ENCODE data around the gene MRGPRG. TPM values are rescaled to one million over a fixed set of nuclear protein-coding genes. Genes with fewer than 3 reads are reported as not detected.

Gene MRGPRG
- total and polyA plus RNA-seq, 2 of the 8 experiments (the other 6 are each of a cell fraction or from before 2014, with no cell fraction given): not detected

DNA sequence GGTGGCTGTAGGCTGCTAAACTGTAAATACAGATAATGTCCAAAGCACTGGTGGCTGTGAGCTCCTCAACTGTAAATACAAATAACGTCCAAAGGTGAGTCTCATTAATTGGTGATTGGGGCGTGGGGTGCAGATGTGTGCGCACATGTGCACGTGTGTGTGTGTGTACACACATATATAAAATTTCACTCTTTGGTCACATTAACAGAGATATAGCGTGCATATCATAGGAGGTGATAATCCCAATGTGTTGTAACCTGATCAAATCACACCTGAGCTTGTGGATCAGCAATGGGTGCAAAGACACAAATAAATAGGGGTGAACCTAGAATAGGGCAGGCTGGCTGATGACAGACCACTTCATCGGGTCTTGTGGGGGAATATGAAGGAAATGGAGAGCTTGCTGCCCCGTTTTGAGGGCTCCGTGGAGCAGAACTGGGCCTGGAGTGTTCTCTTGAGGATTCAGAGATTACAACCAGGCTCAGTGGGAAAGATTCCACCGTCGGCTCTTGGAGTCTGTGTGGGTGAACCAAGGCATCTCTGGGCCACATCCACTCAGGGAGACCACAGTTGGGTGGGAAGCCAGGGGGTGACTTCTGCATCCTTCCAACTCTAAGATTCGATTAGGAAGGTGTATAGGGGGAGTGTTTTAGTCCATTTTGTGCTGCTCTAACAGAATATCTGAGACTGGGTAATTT, 28.6 kb downstream of the MRGPRG start:
- H3K4me2 ChIP-seq (ENCODE audit: insufficient read depth in 1 of 2, low read depth in 2 of 2, low read length in 2 of 2): peak overlapping the region; percentile 59 to 61; a peak in 3 of 4 replicates

More for the DNA sequence above, 28.6 kb downstream of the MRGPRG start:
- Histone ChIP-seq H3K23me2 (ENCODE audit: low read depth, low read length) (peaks cover 3% of the 10 kb centered on the region), H3K4ac (replicated peaks; ENCODE audit: insufficient read length, low read depth, low read length) (peak overlapping the region; percentile 11), H3K4me1 (replicated peaks in 1 of 4; ENCODE audit: control insufficient read depth in 3 of 4, insufficient read depth in 4 of 4, low read length in 3 of 4) (peaks cover 5 to 23% (median 11%) of the 10 kb centered on the region in 4 experiments), H3K79me2 (ENCODE audit: control insufficient read depth in 1 of 2, insufficient read depth in 2 of 2, low read length in 2 of 2) (no peaks in the 10 kb centered on the region), H3K27ac (ENCODE audit: low read depth, low read length) (no peak overlapping the region), H2BK5ac (ENCODE audit: low read depth, low read length) (peak overlapping the region; percentile 96; the same call in 1 of the 2 replicates), H3K56ac (replicated peaks; ENCODE audit: insufficient read length, low read depth, low read length) (no peak overlapping the region), H3K36me3 (ENCODE audit: control insufficient read depth in 2 of 4, insufficient read depth in 4 of 4, low read length in 3 of 4) (no peaks in the 10 kb centered on the region), H3K14ac (ENCODE audit: insufficient read length) (no peak overlapping the region), H3K18ac (ENCODE audit: extremely low read depth, low read length) (peak overlapping the region; percentile 80), H3K9me3 (ENCODE audit: insufficient read depth in 2 of 2, low read depth in 1 of 2, low read length in 1 of 2) (0 out of 4 replicates have a peak, but pooled peaks cover 0 to 2% of the 10 kb centered on the region in 2 experiments), H2BK12ac (ENCODE audit: low read depth, low read length) (peak overlapping the region; percentile 78; the same call in 1 of the 2 replicates), H3K27me3 (replicated peaks in 1 of 4; ENCODE audit: control insufficient read depth in 3 of 4, extremely low read depth in 1 of 4, insufficient read depth in 3 of 4, low read length in 3 of 4) (no peaks in the 10 kb centered on the region), H3K23ac (ENCODE audit: insufficient read length) (no peak overlapping the region), H4K91ac (replicated peaks; ENCODE audit: insufficient read length, low read length) (peak overlapping the region; percentile 75), H3K4me3 (ENCODE audit: extremely low read depth in 1 of 4, insufficient read depth in 2 of 4, low read depth in 3 of 4, low read length in 4 of 4) (peak overlapping the region in 2 of 4 experiments; percentile 17 to 43; a peak in 1 of 8 replicates), H2BK15ac (ENCODE audit: low read length) (peak overlapping the region; percentile 98; the same call in 1 of the 2 replicates), H4K20me1 (replicated peaks in 1 of 2; ENCODE audit: control insufficient read depth in 1 of 2, insufficient read depth in 2 of 2, low read length in 2 of 2) (no peaks in the 10 kb centered on the region), H2AK5ac (ENCODE audit: low read depth, low read length) (peak overlapping the region; percentile 87; the same call in 1 of the 2 replicates), H4K5ac (ENCODE audit: insufficient read length, low read depth, low read length) (peak overlapping the region; percentile 87), H4K8ac (ENCODE audit: extremely low read depth, insufficient read depth, low read length) (no peak overlapping the region), H2BK20ac (ENCODE audit: low read length) (peak overlapping the region; percentile 74), H2BK120ac (replicated peaks; ENCODE audit: low read depth, low read length) (peak overlapping the region; percentile 47), H2AFZ (ENCODE audit: low read length) (no peak overlapping the region), H3K9ac (replicated peaks in 1 of 4; ENCODE audit: extremely low read depth in 1 of 4, low read depth in 3 of 4, low read length in 3 of 4) (no peak overlapping the region), H3K79me1 (ENCODE audit: low read depth, low read length) (no peaks in the 10 kb centered on the region)
- FAIRE-seq (no peak), DNase-seq (ENCODE audit: low read depth in 1 of 2, low spot score in 2 of 2) (peak in 1 of 2 experiments; percentile 35)
- no peak for TF ChIP-seq RBBP5 (IDR thresholded peaks at IDR 0.05; ENCODE audit: borderline replicate concordance, low read depth, low read length)
- peak; percentile 96 for TF ChIP-seq KDM1A (IDR thresholded peaks at IDR 0.05; ENCODE audit: borderline replicate concordance, low read length)
- WGBS, 2 experiments (ENCODE audit: extremely low coverage in 1 of 2, insufficient coverage in 1 of 2, insufficient read length in 1 of 2, insufficient replicate concordance in 2 of 2, low coverage in 1 of 2, low lambda C conversion rate in 2 of 2, missing lambda C conversion rate in 1 of 2): 88% methylated on average over 11 of the region's 11 CpGs; no CpG with 5 or more reads in 1 of the 2 experiments
- ChIA-PET POLR2A (ENCODE audit: partially characterized antibody) (interaction anchor here (1.0 to 1.8 kb wide), 2 partner anchors 9 to 12 kb away, joined by 3 to 6 read pairs; no protein-coding TSS in a partner anchor), CTCF (ENCODE audit: partially characterized antibody) (interaction anchor here (1.0 to 1.8 kb wide), 8 partner anchors 12 to 99 kb away, joined by 3 to 6 read pairs (median 4); no protein-coding TSS in a partner anchor)
